ENCODE results near the gene PAPSS1. TPM values are rescaled to one million over a fixed set of nuclear protein-coding genes. Genes with fewer than 3 reads are reported as not detected.

PAPSS1 gene
- total and polyA plus RNA-seq, 2 donors (not counting 3 experiments of a cell fraction or from before 2014, with no cell fraction given) = 69.6 to 77.2 TPM

- dilution Hi-C loops (cut with MboI; ENCODE audit: extremely low pct_ligation_motif_present, low sequenced_read_pairs) (no loop called here), intact Hi-C loops (cut with micrococcal nuclease) (no loop called here)
- Histone ChIP-seq H3K4me3 (replicated peaks in 1 of 3; ENCODE audit: insufficient read depth in 1 of 3, low read depth in 1 of 3, low read length in 3 of 3) (no peak overlapping the region), H3K4me1 (ENCODE audit: control insufficient read depth, extremely low read depth, insufficient read depth, low read length) (peaks cover 17% of the 10 kb centered on the region), H3K9ac (replicated peaks; ENCODE audit: extremely low read depth, insufficient read depth, low read length) (no peak overlapping the region), H3K27me3 (ENCODE audit: control insufficient read depth in 2 of 2, insufficient read depth in 2 of 2, low read length in 2 of 2) (no peaks in the 10 kb centered on the region), H3K9me3 (replicated peaks; ENCODE audit: control insufficient read depth, insufficient read depth, low read length) (no peaks in the 10 kb centered on the region), H3K36me3 (ENCODE audit: control insufficient read depth in 2 of 2, extremely low read depth in 1 of 2, insufficient read depth in 2 of 2, low read length in 2 of 2) (no peaks in the 10 kb centered on the region), H4K20me1 (replicated peaks; ENCODE audit: control insufficient read depth, extremely low read depth, insufficient read depth, low read length) (no peaks in the 10 kb centered on the region), H3K79me2 (ENCODE audit: control insufficient read depth, insufficient read depth, low read length) (peaks cover 30% of the 10 kb centered on the region), H2AFZ (ENCODE audit: low read depth, low read length) (no peak overlapping the region), H3K4me2 (ENCODE audit: insufficient read depth, low read length) (no peak overlapping the region), H3K27ac (ENCODE audit: insufficient read depth, low read depth, low read length) (no peak overlapping the region), H3K9me1 (replicated peaks; ENCODE audit: control insufficient read depth, extremely low read depth, insufficient read depth, low read length) (no peaks in the 10 kb centered on the region)
- ChIA-PET POLR2A (interaction anchor here (1.3 kb wide), 1 partner anchor 14 kb away, joined by 3 read pairs; no protein-coding TSS in a partner anchor), CTCF (interaction anchor here (1.2 kb wide), 1 partner anchor 14 kb away, joined by 4 read pairs; the partner anchor contains the start of gene PAPSS1)
- BruUV-seq (replicated peaks) = no TSS peak
- TF ChIP-seq MAX (IDR thresholded peaks at IDR 0.05; ENCODE audit: insufficient read depth, insufficient read length) = no peak
- TF ChIP-seq CTCF (IDR thresholded peaks at IDR 0.05; ENCODE audit: extremely low read depth in 1 of 2, insufficient read depth in 1 of 2, low read depth in 1 of 2, low read length in 2 of 2) = no peak
- TF ChIP-seq MYC (IDR thresholded peaks at IDR 0.05; ENCODE audit: low read depth, low read length) = no peak
- no peak for TF ChIP-seq JUN (IDR thresholded peaks at IDR 0.05; ENCODE audit: borderline replicate concordance, insufficient read depth, insufficient read length, low read depth)
- no peak for TF ChIP-seq GATA2 (IDR thresholded peaks at IDR 0.05; ENCODE audit: insufficient read depth, insufficient read length, low read depth, low read length)
- TF ChIP-seq EZH2 (IDR thresholded peaks at IDR 0.05; ENCODE audit: borderline replicate concordance, low read depth, low read length, severe bottlenecking) = no peak
- no peak for TF ChIP-seq POLR2A (IDR thresholded peaks at IDR 0.05; ENCODE audit: low read depth, low read length)
- TF ChIP-seq POLR2AphosphoS5 (IDR thresholded peaks at IDR 0.05; ENCODE audit: insufficient read depth, low read depth, low read length) = no peak
- no peak for TF ChIP-seq FOS (IDR thresholded peaks at IDR 0.05; ENCODE audit: borderline replicate concordance, insufficient read depth, low read length)
- FAIRE-seq (no peak), DNase-seq (ENCODE audit: low read depth, low spot score) (no peak)
Observed at GRCh38 chr4:107705742-107706556, 14.1 kb downstream of the PAPSS1 start.
